Measurements from ENCODE around the gene STAT3. TPM values are rescaled to one million over a fixed set of nuclear protein-coding genes. Genes with fewer than 3 reads are reported as not detected.
A peak's percentile ranks its signal among the peaks of the same experiment; 100 is the strongest.

STAT3 gene
- total and polyA plus RNA-seq, 9 of the 15 experiments (the other 6 are each of a cell fraction or from before 2014, with no cell fraction given): 90.0 to 179 (median 114) TPM

DNA sequence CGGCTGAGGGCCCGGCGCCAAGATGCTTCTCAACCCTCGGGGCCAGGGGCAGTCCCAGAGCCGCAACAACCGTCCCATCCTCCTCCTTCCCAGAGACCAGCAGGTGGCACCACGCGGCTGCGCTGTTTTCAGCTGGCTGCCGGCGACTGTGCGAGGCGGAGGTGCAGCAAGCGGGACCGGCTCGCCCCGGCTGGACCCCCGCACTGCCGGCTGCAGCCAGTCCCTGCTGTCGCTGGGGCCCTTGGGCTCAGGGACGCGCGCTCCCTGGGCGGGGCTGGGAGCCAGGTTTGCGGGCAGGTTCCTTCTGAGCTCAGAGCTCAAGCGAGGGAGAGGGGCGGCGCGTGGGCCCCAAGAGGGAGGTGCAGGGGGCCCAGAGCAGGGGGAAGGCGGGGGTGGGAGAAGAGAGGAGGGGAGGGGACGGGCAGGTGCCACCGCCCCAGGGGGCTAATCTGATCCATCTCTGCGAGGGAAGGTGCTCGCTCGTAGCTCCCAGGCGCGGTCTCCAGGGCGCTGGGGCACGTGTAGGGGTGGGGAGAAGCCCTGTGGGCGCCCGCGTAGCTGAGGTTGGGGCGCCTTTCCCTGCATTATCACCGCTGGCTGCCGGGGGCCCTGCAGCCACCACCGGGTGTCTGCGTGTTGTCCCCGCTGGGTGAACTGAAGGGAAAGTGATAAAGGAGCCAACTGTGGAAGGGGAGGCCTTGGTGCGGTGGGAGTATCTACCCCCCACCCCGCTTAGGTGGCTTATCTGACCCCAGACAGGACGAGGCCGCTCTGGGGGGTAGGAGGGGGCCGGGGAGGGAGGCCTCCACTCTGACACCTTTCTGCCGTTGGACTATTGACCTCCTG is 75.7 kb downstream of the STAT3 start:
- POLR2A ChIA-PET: interaction anchor here (0.6 to 2.8 kb wide), 34 partner anchors 9 to 265 kb away, joined by 3 to 17 read pairs (median 4); partner anchors contain the start of genes CAVIN1, KCNH4, PSMC3IP and STAT3
- TF ChIP-seq, protein P1, sequence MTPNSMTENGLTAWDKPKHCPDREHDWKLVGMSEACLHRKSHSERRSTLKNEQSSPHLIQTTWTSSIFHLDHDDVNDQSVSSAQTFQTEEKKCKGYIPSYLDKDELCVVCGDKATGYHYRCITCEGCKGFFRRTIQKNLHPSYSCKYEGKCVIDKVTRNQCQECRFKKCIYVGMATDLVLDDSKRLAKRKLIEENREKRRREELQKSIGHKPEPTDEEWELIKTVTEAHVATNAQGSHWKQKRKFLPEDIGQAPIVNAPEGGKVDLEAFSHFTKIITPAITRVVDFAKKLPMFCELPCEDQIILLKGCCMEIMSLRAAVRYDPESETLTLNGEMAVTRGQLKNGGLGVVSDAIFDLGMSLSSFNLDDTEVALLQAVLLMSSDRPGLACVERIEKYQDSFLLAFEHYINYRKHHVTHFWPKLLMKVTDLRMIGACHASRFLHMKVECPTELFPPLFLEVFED (CRISPR knock-in tag; conservative IDR thresholded peaks at IDR 0.05): peak; percentile 28; the same call in 1 of the 2 replicates
- TF ChIP-seq POLR2AphosphoS5 (IDR thresholded peaks at IDR 0.05; ENCODE audit: control insufficient read depth, insufficient read depth, low read depth, low read length) (peak; percentile 93), RB1 (IDR thresholded peaks at IDR 0.05; ENCODE audit: low read depth) (peak; percentile 69), HDGF (IDR thresholded peaks at IDR 0.05) (no peak), NR3C1 (CRISPR knock-in tag; IDR thresholded peaks at IDR 0.05) (no peak), ZNF121 (CRISPR knock-in tag; conservative IDR thresholded peaks at IDR 0.05) (no peak), HEY1 (CRISPR knock-in tag; IDR thresholded peaks at IDR 0.05; ENCODE audit: borderline replicate concordance) (peak; percentile 70; the same call in 1 of the 2 replicates), ZFX (CRISPR knock-in tag; IDR thresholded peaks at IDR 0.05) (peak; percentile 71), WHSC1 (IDR thresholded peaks at IDR 0.05; ENCODE audit: low read length) (no peak), MCM5 (IDR thresholded peaks at IDR 0.05; ENCODE audit: low read depth) (no peak), ARNT (IDR thresholded peaks at IDR 0.05) (peak in 1 of 2 experiments; percentile 74; a peak in 2 of 4 replicates), ZNF589 (CRISPR knock-in tag; IDR thresholded peaks at IDR 0.05; ENCODE audit: low read depth) (peak; percentile 91), TCF7L2 (IDR thresholded peaks at IDR 0.05; ENCODE audit: low read depth, low read length) (no peak), SAFB2 (IDR thresholded peaks at IDR 0.05; ENCODE audit: borderline replicate concordance, low read depth, low read length, severe bottlenecking) (no peak), POLR2G (IDR thresholded peaks at IDR 0.05; ENCODE audit: low read depth, low read length) (peak; percentile 97), GATAD2A (IDR thresholded peaks at IDR 0.05) (peak; percentile 82)
- TF ChIP-seq, protein P2, sequence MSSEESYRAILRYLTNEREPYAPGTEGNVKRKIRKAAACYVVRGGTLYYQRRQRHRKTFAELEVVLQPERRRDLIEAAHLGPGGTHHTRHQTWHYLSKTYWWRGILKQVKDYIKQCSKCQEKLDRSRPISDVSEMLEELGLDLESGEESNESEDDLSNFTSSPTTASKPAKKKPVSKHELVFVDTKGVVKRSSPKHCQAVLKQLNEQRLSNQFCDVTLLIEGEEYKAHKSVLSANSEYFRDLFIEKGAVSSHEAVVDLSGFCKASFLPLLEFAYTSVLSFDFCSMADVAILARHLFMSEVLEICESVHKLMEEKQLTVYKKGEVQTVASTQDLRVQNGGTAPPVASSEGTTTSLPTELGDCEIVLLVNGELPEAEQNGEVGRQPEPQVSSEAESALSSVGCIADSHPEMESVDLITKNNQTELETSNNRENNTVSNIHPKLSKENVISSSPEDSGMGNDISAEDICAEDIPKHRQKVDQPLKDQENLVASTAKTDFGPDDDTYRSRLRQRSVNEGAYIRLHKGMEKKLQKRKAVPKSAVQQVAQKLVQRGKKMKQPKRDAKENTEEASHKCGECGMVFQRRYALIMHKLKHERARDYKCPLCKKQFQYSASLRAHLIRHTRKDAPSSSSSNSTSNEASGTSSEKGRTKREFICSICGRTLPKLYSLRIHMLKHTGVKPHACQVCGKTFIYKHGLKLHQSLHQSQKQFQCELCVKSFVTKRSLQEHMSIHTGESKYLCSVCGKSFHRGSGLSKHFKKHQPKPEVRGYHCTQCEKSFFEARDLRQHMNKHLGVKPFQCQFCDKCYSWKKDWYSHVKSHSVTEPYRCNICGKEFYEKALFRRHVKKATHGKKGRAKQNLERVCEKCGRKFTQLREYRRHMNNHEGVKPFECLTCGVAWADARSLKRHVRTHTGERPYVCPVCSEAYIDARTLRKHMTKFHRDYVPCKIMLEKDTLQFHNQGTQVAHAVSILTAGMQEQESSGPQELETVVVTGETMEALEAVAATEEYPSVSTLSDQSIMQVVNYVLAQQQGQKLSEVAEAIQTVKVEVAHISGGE (CRISPR knock-in tag; IDR thresholded peaks at IDR 0.05): peak in 1 of 3 experiments; percentile 76; a peak in 2 of 6 replicates

More for the DNA sequence above, 75.7 kb downstream of the STAT3 start:
- peak; percentile 86 for FAIRE-seq
- Histone ChIP-seq H3K9me3 (replicated peaks; ENCODE audit: control insufficient read depth, insufficient read depth, low read depth, low read length) (no peaks in the 10 kb centered on the region), H3K79me2 (ENCODE audit: control insufficient read depth, insufficient read depth, low read length) (peaks cover 63% of the 10 kb centered on the region), H3K4me3 (peak overlapping the region; percentile 13), H3K9me1 (ENCODE audit: control insufficient read depth, insufficient read depth, low read length) (no peaks in the 10 kb centered on the region), H3K4me1 (replicated peaks in 1 of 2; ENCODE audit: control insufficient read depth in 2 of 2, insufficient read depth in 2 of 2, low read length in 2 of 2) (peaks cover 81 to 89% of the 10 kb centered on the region in 2 experiments), H3K27ac (ENCODE audit: extremely low read depth, low read depth, low read length) (peak overlapping the region; percentile 100), H3K4me2 (ENCODE audit: insufficient read depth, low read length) (peak overlapping the region; percentile 69), H3K27me3 (ENCODE audit: control insufficient read depth in 2 of 2, insufficient read depth in 2 of 2, low read length in 2 of 2) (no peaks in the 10 kb centered on the region), H2AFZ (ENCODE audit: low read depth, low read length) (no peak overlapping the region), H3K36me3 (ENCODE audit: control insufficient read depth, insufficient read depth, low read length) (peaks cover 82% of the 10 kb centered on the region), H3K9ac (ENCODE audit: insufficient read depth in 1 of 2, low read depth in 2 of 2, low read length in 2 of 2) (peak overlapping the region; percentile 89 to 100), H4K20me1 (replicated peaks; ENCODE audit: control insufficient read depth, insufficient read depth, low read length) (no peaks in the 10 kb centered on the region)
- ATAC-seq: peak; percentile 69
- WGBS (ENCODE audit: insufficient coverage, low coverage, missing lambda C conversion rate): 1% methylated on average over 44 of the region's 54 CpGs
- intact Hi-C loops (cut with micrococcal nuclease): loop anchor here (1.0 to 10.0 kb wide), 4 partner anchors 8 to 88 kb away; no protein-coding TSS in a partner anchor
- no TSS peak for BruUV-seq (replicated peaks)
- CTCF ChIA-PET (ENCODE audit: low intra/inter-chr PET ratio): interaction anchor here (0.5 to 1.1 kb wide), 3 partner anchors 11 to 497 kb away, joined by 3 read pairs; no protein-coding TSS in a partner anchor
- in situ Hi-C loops (cut with MboI): no loop called here
- peak; percentile 89 to 97 (median 91) for DNase-seq (ENCODE audit: extremely low read depth in 1 of 4, low spot score in 3 of 4)
